Measurements from ENCODE around the gene PSMB4.

DNA sequence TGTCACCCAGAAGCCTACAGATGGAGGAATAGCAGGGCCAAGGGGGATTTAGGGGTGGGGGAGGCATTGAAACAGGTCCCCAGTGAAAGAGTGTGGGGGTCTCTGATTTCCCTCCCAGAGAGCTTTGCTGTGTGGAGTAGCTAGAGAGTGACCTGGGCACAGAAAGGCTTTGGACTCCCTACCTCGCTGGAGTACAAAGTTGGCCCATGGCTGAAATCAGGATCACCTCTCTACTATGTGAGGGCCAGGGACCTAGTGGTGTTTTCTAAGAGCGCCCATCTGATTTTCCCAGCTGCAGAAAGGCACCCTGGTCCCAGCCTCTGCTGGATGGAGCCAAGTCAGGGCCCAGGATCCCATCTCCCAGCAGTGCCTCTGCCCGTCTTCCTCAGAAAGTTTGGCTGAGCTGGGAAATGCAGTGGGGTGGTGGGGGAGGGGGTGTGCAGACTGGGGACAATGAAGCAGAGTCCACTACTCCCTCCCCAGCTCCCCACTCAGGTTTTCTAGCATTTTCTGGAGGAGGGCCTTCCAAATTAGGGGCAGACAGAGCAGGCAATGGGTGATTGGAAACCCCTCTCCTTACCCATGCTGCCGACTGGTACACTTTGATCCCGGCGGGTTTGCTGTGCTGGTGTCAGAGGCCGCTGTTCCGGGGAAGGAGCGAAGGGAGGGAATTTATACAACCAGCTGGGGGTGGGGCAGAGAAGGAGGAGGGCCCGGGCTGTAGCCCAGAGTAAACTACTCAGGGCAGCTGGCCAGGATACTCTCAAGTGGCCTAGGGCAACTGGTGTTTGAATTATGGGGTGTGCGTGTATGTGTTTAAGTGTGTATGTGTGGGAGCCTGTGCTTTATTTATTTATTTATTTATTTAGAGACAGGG lies 27.1 kb upstream of the PSMB4 start, which contains the start of gene SELENBP1:
- TF ChIP-seq CTCF (IDR thresholded peaks at IDR 0.05) (peak in 1 of 6 experiments; percentile 5), POLR2A (IDR thresholded peaks at IDR 0.05) (peak; percentile 98 to 99)
